Esophagus (tissue), 2 donors: ENCODE data around the gene SHANK1. TPM values are rescaled to one million over a fixed set of nuclear protein-coding genes. Genes with fewer than 3 reads are reported as not detected.

Source experiments
- H3K27ac ChIP-seq, 2 donors: one replicate each; pipeline ENCODE4 v1.5.1; 2013; ENCODE audit warnings: low read depth in 2 of 2, mild to moderate bottlenecking in 2 of 2, inconsistent platforms in 1 of 2, low read length in 1 of 2, moderate library complexity in 1 of 2
- H3K27me3 ChIP-seq, 2 donors: one replicate each; pipeline ENCODE4 v1.6.1; 2013; ENCODE audit warnings: low read length in 2 of 2, control low read depth in 1 of 2, mild to moderate bottlenecking in 1 of 2; ENCODE audit not compliant: insufficient read depth in 2 of 2, control insufficient read depth in 1 of 2
- H3K36me3 ChIP-seq, 2 donors: one replicate each; pipeline ENCODE4 v1.6.1; 2013; ENCODE audit warnings: low read length in 1 of 2; ENCODE audit not compliant: control insufficient read depth in 2 of 2, insufficient read depth in 2 of 2
- H3K4me1 ChIP-seq, 2 donors: one replicate each; pipeline ENCODE4 v1.6.1; 2013; ENCODE audit warnings: low read length in 1 of 2; ENCODE audit not compliant: control insufficient read depth in 2 of 2, insufficient read depth in 2 of 2
- H3K4me3 ChIP-seq, 2 donors: one replicate each; pipeline ENCODE4 v1.5.1; 2013; ENCODE audit warnings: low read length in 2 of 2, mild to moderate bottlenecking in 2 of 2, low read depth in 1 of 2, moderate library complexity in 1 of 2
- H3K9me3 ChIP-seq, 2 donors: one replicate each; pipeline ENCODE4 v1.6.1; 2013; ENCODE audit warnings: mild to moderate bottlenecking in 2 of 2, low read depth in 1 of 2, low read length in 1 of 2, moderate library complexity in 1 of 2; ENCODE audit not compliant: control insufficient read depth in 2 of 2, insufficient read depth in 1 of 2
- WGBS, 2 donors: extraction: QIAGEN DNeasy Blood & Tissue Kit; methylation state at CpG; one replicate each; pipeline ENCODE4 v1.1.7; 2013; 5-methylcytosine and 5-hydroxymethylcytosine counted together
- polyA plus RNA-seq, 2 donors: library from polyadenylated mRNA; stranded (reverse); fragments of 200-250 nt; gene quantifications; one replicate each; pipeline ENCODE4 v1.2.3, GENCODE V29; 2013
- donor health status: healthy with polysubstance abuse.
- donor health status: Bipolar disorder and iron deficiency.

Gene SHANK1
- polyA plus RNA-seq, 2 donors: 0.06 to 0.13 TPM

DNA sequence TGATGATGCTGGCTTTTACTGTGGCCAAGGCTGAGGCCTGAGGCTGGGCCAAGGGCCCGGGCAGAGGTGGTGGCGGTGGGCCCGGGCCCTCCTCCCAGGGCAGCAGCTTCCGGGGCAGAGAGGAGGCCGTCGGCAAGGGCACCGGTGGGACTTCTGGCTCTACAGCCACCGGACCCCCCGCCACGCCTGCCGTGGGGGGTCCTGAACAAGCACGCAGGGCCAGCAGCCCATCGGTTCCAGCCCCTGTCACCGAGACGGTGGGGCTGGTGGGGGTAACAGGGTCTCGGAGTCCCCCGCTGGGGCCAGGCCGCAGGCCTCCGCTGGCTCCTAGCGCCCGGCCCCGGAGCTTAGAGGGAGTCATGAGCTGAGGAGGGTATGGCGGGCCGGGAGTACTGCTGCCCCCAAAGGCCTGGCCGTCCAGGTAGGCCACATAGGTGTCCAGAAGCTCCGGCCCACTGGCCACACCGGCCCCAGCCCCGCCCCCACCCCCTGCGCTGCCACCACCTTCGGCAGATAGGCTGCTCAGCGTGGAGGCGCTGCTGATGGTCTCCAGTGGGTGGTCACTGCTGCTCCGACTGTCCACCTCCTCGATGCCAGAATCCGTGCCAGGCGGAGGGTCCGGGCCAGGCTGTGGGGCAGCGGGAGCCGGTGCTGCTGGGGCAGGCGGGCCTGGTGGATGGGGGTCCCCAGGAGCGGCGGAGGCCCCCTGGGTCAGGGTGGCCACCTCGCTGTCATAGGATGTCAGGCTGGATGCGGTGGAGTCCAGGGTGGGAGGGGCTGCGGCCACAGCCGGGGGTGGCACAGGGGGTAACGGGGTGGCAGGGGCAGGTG is 53.0 kb downstream of the SHANK1 start:
- H3K4me1 ChIP-seq: peaks cover 0 to 2% of the 10 kb centered on the region in 2 donors
- H3K27ac ChIP-seq: no peak overlapping the region
- H3K36me3 ChIP-seq: no peaks in the 10 kb centered on the region
- H3K9me3 ChIP-seq: no peaks in the 10 kb centered on the region
- 20 to 22% methylated on average over 35 to 47 of the region's 47 CpGs for WGBS, 2 donors
- H3K27me3 ChIP-seq: peaks cover 0 to 27% of the 10 kb centered on the region in 2 donors
- H3K4me3 ChIP-seq: no peak overlapping the region

GRCh38 chr19:50664204-50664603 is 55.4 kb downstream of the SHANK1 start:
- H3K4me1 ChIP-seq: peaks cover 0 to 2% of the 10 kb centered on the region in 2 donors
- H3K36me3 ChIP-seq: no peaks in the 10 kb centered on the region
- H3K27ac ChIP-seq: no peak overlapping the region
- no peak overlapping the region for H3K4me3 ChIP-seq
- peaks cover 0 to under 1% of the 10 kb centered on the region in 2 donors for H3K9me3 ChIP-seq
- 82 to 83% methylated on average over 6 of the region's 6 CpGs for WGBS, 2 donors
- peaks cover 3 to 26% of the 10 kb centered on the region in 2 donors for H3K27me3 ChIP-seq

- H3K36me3 ChIP-seq: no peaks in the 10 kb centered on the region
- H3K27me3 ChIP-seq: peaks cover 3 to 22% of the 10 kb centered on the region in 2 donors
- H3K27ac ChIP-seq: no peak overlapping the region
- H3K4me3 ChIP-seq: no peak overlapping the region
- 86 to 92% methylated on average over 1 of the region's 1 CpG for WGBS, 2 donors
- peaks cover 3 to 6% of the 10 kb centered on the region in 2 donors for H3K4me1 ChIP-seq
- H3K9me3 ChIP-seq: peaks cover 0 to 6% of the 10 kb centered on the region in 2 donors
Observed at GRCh38 chr19:50663482-50663790, 56.2 kb downstream of the SHANK1 start.

DNA sequence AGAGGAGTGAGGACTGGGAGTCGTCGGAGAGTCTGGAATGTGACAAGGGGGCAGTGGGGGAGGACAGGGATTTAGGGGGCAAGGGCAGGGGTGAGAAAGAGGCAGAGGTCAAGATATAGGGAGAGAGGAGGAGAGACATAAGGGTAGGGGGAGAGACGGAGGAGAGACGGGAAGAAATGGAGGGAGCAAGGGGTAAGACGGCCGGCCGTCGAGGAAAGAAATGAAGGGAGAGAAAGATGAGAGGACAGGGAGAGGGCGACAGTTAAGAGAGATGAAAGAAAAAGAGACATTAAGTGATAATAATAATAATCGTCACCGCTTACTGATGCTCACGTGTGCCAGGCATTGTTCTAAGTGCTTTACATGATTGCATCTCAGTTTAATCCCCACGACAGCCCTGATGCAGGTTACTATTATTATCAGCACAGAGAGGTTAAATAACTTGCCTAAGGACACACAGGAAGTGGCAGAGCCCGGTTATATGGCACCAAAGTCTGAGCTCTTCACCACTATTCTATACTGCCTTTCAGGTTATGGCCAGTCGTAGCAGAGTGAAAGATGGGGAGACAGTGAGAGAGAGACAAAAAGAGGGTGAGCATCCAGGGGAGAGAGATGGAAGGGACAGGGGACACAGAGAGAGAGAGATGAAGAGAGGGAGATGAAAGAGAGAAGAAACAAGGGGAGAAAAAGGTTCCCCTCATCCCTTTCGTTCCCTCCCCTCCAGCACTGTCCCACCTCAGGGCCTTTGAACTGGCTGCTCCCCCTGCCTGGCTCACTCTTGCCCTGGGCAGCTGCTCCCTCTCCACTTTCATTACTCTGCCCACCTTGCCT is 56.7 kb downstream of the SHANK1 start:
- WGBS, 2 donors: 56 to 58% methylated on average over 16 of the region's 16 CpGs
- Histone ChIP-seq H3K4me3 (no peak overlapping the region), H3K36me3 (no peaks in the 10 kb centered on the region), H3K27ac (no peak overlapping the region), H3K4me1 (peaks cover 3 to 10% of the 10 kb centered on the region in 2 donors), H3K9me3 (peaks cover 0 to 6% of the 10 kb centered on the region in 2 donors), H3K27me3 (peaks cover 3 to 21% of the 10 kb centered on the region in 2 donors)

DNA sequence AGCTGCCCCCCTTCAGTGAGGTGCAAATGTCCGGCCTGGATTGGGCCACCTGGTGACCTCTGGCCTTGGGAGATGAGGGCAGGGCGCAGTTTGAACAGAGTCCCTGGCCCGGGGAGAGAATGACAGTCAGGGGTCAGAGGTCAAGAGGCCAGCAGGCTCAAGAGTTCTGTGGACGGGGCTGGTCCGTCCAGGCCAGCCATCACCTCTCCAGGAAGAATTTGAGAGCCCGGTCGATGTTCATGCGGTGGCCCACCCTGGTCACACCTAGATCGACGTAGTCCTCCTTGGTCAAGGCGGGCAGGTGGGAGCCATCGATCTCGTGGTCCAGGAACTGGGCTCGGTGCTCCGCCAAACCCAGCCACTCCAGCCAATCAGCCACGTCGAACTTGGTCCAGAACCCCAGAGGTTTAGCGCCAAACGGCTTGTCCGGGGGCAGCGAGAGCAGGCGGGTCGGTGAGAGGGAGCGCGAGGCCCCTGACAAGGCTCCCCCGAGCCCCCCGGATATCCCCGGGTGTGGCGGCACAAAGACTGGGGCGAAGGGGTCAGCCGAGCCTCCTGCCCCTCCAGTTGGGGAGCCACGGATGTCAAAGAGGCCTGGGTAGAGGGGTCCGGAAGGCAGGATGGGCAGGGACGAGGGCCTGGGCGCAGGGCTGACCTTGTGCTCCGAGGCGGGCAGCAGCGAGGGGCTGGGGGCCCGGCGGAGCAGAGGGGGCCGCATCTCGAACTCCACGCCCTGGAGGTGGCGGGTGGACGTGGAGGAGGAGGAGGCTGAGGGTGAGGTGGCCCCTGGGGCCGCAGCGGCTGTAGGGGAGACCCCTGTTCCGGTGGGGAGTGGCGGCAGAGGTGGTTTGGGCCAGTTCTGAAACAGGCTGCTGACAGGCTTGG is 57.6 kb downstream of the SHANK1 start:
- 64 to 65% methylated on average over 48 to 49 of the region's 49 CpGs for WGBS, 2 donors
- no peaks in the 10 kb centered on the region for H3K36me3 ChIP-seq
- no peak overlapping the region for H3K27ac ChIP-seq
- peaks cover 0 to 6% of the 10 kb centered on the region in 2 donors for H3K9me3 ChIP-seq
- peaks cover 3 to 8% of the 10 kb centered on the region in 2 donors for H3K4me1 ChIP-seq
- H3K27me3 ChIP-seq: peaks cover 3 to 13% of the 10 kb centered on the region in 2 donors
- no peak overlapping the region for H3K4me3 ChIP-seq

DNA sequence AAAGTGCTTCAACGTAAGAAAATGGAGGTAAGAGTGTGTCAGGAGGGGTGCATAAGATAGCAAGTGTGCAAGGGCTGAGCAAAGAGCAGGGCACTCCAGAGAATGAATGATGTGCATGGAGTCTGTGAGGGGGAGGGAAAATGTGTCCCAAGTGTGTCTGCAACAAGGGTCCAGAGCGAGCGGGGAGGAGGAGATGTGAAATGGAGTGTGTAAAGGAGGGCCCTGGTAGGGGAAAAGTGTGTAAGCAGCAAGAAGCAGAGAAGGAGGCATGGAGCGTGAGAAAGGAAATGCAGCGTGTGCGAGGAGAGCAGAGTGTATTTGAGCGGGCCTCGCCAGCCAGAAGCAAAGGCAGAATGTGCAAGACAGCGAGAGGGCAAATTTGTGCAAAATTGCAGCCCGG is 58.6 kb downstream of the SHANK1 start:
- Histone ChIP-seq H3K9me3 (peaks cover 0 to 9% of the 10 kb centered on the region in 2 donors), H3K27ac (no peak overlapping the region), H3K36me3 (no peaks in the 10 kb centered on the region), H3K4me3 (no peak overlapping the region), H3K27me3 (peaks cover 3% of the 10 kb centered on the region in 2 donors), H3K4me1 (peaks cover 3 to 8% of the 10 kb centered on the region in 2 donors)
- 76 to 81% methylated on average over 10 of the region's 10 CpGs for WGBS, 2 donors

DNA sequence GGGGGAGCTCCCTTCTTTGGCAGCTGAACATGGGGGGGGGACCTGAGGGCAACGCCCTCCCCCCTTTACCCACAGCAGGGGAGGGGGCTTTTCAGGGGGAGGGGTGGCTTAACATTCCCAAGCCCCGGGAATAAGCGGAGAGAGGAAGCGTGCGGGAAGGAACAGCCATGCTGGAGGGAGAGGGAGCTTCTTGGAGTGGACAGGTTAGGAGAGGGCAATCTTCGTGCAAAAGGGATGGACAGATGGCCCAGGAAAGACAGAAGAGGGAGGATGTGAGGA is 59.6 kb downstream of the SHANK1 start:
- WGBS, 2 donors: 27 to 35% methylated on average over 6 of the region's 6 CpGs
- Histone ChIP-seq H3K4me1 (peaks cover 3 to 8% of the 10 kb centered on the region in 2 donors), H3K36me3 (no peaks in the 10 kb centered on the region), H3K9me3 (peaks cover 0 to 16% of the 10 kb centered on the region in 2 donors), H3K4me3 (no peak overlapping the region), H3K27me3 (peaks cover 2 to 3% of the 10 kb centered on the region in 2 donors), H3K27ac (no peak overlapping the region)

DNA sequence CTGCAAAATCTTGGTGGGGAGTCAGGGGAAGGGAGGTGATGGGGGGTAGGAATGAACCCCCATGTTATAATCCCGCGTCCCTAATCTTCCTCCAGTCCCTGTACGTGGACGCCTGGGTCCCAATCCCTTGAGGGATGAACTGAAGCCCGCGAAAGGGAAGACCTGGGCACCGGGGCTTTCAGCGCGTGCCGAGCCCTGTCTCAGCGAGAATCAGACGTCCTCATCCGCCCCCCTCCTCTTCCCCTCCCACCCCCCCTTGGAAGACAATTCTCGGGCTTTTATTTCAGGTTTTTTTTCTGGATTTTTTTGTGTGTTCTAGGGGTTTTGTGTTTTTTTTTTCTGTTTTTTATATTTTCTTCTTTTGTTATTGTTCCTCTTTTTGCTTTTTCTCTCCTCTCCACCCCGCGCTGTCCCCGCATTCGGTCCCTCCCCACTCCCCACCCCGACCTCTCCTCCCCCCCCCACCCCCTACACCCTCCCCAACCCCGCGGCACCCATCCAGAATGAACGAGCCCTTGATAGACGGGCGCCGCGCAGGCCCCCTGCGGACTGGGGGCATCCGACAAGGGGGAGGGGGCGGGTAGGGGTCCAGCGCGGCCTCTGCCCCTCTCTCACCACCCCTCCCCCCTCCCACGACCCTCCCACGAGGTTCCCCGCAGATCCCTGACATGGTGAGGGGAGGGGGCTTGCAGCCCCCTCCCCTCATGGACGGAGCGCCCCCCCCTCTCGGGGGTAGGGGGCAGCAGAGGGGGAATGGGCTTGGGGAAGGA is 60.1 kb downstream of the SHANK1 start:
- Histone ChIP-seq H3K27ac (no peak overlapping the region), H3K27me3 (peaks cover 2 to 3% of the 10 kb centered on the region in 2 donors), H3K9me3 (peaks cover 0 to 19% of the 10 kb centered on the region in 2 donors), H3K36me3 (no peaks in the 10 kb centered on the region), H3K4me1 (peaks cover 3 to 8% of the 10 kb centered on the region in 2 donors), H3K4me3 (peak overlapping the region in 1 of 2 donors; percentile 30)
- 3 to 5% methylated on average over 29 to 34 of the region's 37 CpGs for WGBS, 2 donors
